Right kidney (tissue), 1 donor: ENCODE results near the gene ADAM8.
"Not testable (repeated sequence)": the region's sequence is repeated elsewhere in the genome, so short reads cannot be mapped to it uniquely, and the experiment has no call there.

Experiments used
- DNase-seq: peaks from one replicate; pipeline ENCODE4 v3.0.0-alpha.2; 2016

Gene ADAM8

GRCh38 chr10:133266056-133266795 lies 10.4 kb downstream of the ADAM8 start:
- no peak for DNase-seq

- not testable (repeated sequence) for DNase-seq
Observed at GRCh38 chr10:133265052-133265451, 11.6 kb downstream of the ADAM8 start.

- DNase-seq = no peak
Observed at GRCh38 chr10:133264461-133264860, 12.2 kb downstream of the ADAM8 start.

GRCh38 chr10:133263674-133264073 lies 13.0 kb downstream of the ADAM8 start:
- DNase-seq = no peak

GRCh38 chr10:133262696-133263095 lies 14.0 kb downstream of the ADAM8 start:
- no peak for DNase-seq

- DNase-seq = no peak
Observed at GRCh38 chr10:133261726-133262325, 14.8 kb downstream of the ADAM8 start.

GRCh38 chr10:133260895-133261725 lies 15.6 kb downstream of the ADAM8 start:
- DNase-seq = peak; percentile 73

GRCh38 chr10:133259602-133259989 lies 17.1 kb downstream of the ADAM8 start:
- no peak for DNase-seq

GRCh38 chr10:133258818-133259601 lies 17.7 kb downstream of the ADAM8 start:
- no peak for DNase-seq

- DNase-seq = no peak
Observed at GRCh38 chr10:133258066-133258817, 18.4 kb downstream of the ADAM8 start.

GRCh38 chr10:133257489-133258065 lies 19.1 kb downstream of the ADAM8 start:
- peak; percentile 54 for DNase-seq

GRCh38 chr10:133255323-133255722 lies 21.3 kb downstream of the ADAM8 start:
- DNase-seq = no peak

- no peak for DNase-seq
Observed at GRCh38 chr10:133254421-133255120, 22.1 kb downstream of the ADAM8 start.

- DNase-seq = no peak
Observed at GRCh38 chr10:133253361-133253955, 23.2 kb downstream of the ADAM8 start.

- DNase-seq = no peak
Observed at GRCh38 chr10:133252223-133252552, 24.5 kb downstream of the ADAM8 start.

- no peak for DNase-seq
Observed at GRCh38 chr10:133251388-133252222, 25.1 kb downstream of the ADAM8 start.

GRCh38 chr10:133249975-133250754 lies 26.5 kb downstream of the ADAM8 start:
- no peak for DNase-seq

- no peak for DNase-seq
Observed at GRCh38 chr10:133249094-133249780, 27.4 kb downstream of the ADAM8 start.
